HL-60 (cell line): ENCODE data around the gene PAAF1.

ENCODE experiments used
- GABPA ChIP-seq: IDR thresholded peaks from 2 replicates; pipeline ENCODE4 v1.6.1; 2012; ENCODE audit warnings: low read depth
- POLR2AphosphoS5 ChIP-seq: IDR thresholded peaks from 2 replicates; pipeline ENCODE4 v1.6.1; 2012; ENCODE audit warnings: low read depth
- SPI1 ChIP-seq: IDR thresholded peaks from 2 replicates; pipeline ENCODE4 v1.6.1; 2012; ENCODE audit warnings: low read depth, mild to moderate bottlenecking, borderline replicate concordance
- TF ChIP-seq, protein P1 (sequence below): IDR thresholded peaks from one replicate; pipeline ENCODE4 v1.5.1; 2011; ENCODE audit warnings: low read length, control low read depth, inconsistent platforms; ENCODE audit not compliant: insufficient read depth
- TF ChIP-seq, protein P2 (sequence below): IDR thresholded peaks from 2 replicates; pipeline ENCODE4 v1.6.1; 2012; ENCODE audit warnings: low read depth; ENCODE audit not compliant: insufficient replicate concordance

DNA sequence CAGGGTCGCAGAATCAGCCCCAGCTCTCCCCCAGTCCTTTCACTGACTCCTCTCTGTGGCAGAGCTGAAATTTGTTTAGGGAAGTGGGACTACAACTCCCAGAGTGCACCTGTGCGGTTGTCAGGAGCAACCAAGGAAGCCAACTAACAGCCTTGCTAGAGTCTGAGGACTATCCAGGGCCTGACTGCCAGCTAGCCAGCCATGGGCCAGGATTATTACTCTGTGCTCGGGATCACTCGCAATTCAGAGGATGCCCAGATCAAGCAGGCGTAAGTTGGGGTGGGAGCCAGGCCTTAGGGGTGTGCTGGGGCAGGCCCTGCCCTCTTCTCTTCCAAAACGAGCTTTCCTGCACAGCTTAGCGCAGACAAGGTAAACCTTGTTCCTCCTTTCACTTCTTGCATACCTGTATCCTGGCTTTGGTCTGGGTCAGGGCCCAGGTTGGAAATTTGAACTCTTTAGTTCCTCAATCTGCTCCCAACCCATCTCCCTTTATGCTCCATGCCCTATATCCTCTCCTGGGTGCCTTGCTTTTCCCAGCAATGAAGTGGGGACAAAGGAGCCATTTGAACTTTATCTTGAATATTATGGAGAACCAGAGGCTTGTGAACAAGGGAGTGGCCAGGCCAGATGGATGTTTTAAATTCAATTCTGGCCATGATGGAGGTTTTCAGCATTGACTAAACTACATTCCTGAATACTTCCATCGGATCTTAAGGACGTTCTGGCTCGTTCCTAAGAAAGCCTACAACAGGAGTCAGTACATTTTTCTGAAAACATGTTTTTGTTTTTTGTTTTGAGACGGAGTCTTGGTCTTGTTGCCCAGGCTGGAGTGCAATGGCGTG, 74.3 kb downstream of the PAAF1 start, which contains the start of gene DNAJB13:
- TF ChIP-seq, protein P1, sequence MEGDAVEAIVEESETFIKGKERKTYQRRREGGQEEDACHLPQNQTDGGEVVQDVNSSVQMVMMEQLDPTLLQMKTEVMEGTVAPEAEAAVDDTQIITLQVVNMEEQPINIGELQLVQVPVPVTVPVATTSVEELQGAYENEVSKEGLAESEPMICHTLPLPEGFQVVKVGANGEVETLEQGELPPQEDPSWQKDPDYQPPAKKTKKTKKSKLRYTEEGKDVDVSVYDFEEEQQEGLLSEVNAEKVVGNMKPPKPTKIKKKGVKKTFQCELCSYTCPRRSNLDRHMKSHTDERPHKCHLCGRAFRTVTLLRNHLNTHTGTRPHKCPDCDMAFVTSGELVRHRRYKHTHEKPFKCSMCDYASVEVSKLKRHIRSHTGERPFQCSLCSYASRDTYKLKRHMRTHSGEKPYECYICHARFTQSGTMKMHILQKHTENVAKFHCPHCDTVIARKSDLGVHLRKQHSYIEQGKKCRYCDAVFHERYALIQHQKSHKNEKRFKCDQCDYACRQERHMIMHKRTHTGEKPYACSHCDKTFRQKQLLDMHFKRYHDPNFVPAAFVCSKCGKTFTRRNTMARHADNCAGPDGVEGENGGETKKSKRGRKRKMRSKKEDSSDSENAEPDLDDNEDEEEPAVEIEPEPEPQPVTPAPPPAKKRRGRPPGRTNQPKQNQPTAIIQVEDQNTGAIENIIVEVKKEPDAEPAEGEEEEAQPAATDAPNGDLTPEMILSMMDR = no peak
- TF ChIP-seq, protein P2, sequence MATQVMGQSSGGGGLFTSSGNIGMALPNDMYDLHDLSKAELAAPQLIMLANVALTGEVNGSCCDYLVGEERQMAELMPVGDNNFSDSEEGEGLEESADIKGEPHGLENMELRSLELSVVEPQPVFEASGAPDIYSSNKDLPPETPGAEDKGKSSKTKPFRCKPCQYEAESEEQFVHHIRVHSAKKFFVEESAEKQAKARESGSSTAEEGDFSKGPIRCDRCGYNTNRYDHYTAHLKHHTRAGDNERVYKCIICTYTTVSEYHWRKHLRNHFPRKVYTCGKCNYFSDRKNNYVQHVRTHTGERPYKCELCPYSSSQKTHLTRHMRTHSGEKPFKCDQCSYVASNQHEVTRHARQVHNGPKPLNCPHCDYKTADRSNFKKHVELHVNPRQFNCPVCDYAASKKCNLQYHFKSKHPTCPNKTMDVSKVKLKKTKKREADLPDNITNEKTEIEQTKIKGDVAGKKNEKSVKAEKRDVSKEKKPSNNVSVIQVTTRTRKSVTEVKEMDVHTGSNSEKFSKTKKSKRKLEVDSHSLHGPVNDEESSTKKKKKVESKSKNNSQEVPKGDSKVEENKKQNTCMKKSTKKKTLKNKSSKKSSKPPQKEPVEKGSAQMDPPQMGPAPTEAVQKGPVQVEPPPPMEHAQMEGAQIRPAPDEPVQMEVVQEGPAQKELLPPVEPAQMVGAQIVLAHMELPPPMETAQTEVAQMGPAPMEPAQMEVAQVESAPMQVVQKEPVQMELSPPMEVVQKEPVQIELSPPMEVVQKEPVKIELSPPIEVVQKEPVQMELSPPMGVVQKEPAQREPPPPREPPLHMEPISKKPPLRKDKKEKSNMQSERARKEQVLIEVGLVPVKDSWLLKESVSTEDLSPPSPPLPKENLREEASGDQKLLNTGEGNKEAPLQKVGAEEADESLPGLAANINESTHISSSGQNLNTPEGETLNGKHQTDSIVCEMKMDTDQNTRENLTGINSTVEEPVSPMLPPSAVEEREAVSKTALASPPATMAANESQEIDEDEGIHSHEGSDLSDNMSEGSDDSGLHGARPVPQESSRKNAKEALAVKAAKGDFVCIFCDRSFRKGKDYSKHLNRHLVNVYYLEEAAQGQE = no peak
- TF ChIP-seq POLR2AphosphoS5 (no peak), GABPA (no peak), SPI1 (peak; percentile 76)
